ENCODE measurements around the gene VPS11.

- TF ChIP-seq EZH2phosphoT487 (IDR thresholded peaks at IDR 0.05; ENCODE audit: insufficient read depth, low read depth) (no peak), EZH2 (IDR thresholded peaks at IDR 0.05; ENCODE audit: insufficient read depth, poor library complexity, severe bottlenecking) (no peak)
Observed at GRCh38 chr11:119029340-119030028, 38.1 kb upstream of the VPS11 start.
